ENCODE results near the gene DGKZ.

DGKZ gene

GRCh38 chr11:46408407-46408986, 61.2 kb downstream of the DGKZ start:
- no peak for DNase-seq (ENCODE audit: extremely low read depth, low read depth)
- TF ChIP-seq CTCF (IDR thresholded peaks at IDR 0.05; ENCODE audit: low read depth, low read length, missing control alignments), result no peak

GRCh38 chr11:46410021-46410420, 62.8 kb downstream of the DGKZ start:
- DNase-seq (ENCODE audit: extremely low read depth, low read depth), result no peak
- no peak overlapping the region for H3K4me3 ChIP-seq (replicated peaks; ENCODE audit: low read depth, low read length)
- peak; percentile 39 for TF ChIP-seq CTCF (IDR thresholded peaks at IDR 0.05; ENCODE audit: low read depth, low read length, missing control alignments)

More at GRCh38 chr11:46408407-46408986, 61.2 kb downstream of the DGKZ start:
- no peak overlapping the region for H3K4me3 ChIP-seq (replicated peaks; ENCODE audit: low read depth, low read length)

- TF ChIP-seq CTCF (IDR thresholded peaks at IDR 0.05; ENCODE audit: low read depth, low read length, missing control alignments), result no peak
- DNase-seq (ENCODE audit: extremely low read depth, low read depth), result no peak
- H3K4me3 ChIP-seq (replicated peaks; ENCODE audit: low read depth, low read length), result no peak overlapping the region
Observed at GRCh38 chr11:46413760-46414465, 66.7 kb downstream of the DGKZ start.

GRCh38 chr11:46414466-46414796, 67.2 kb downstream of the DGKZ start:
- H3K4me3 ChIP-seq (replicated peaks; ENCODE audit: low read depth, low read length), result no peak overlapping the region
- no peak for DNase-seq (ENCODE audit: extremely low read depth, low read depth)
- TF ChIP-seq CTCF (IDR thresholded peaks at IDR 0.05; ENCODE audit: low read depth, low read length, missing control alignments), result no peak

- no peak for DNase-seq (ENCODE audit: extremely low read depth, low read depth)
- TF ChIP-seq CTCF (IDR thresholded peaks at IDR 0.05; ENCODE audit: low read depth, low read length, missing control alignments), result no peak
- no peak overlapping the region for H3K4me3 ChIP-seq (replicated peaks; ENCODE audit: low read depth, low read length)
Observed at GRCh38 chr11:46414879-46415278, 67.6 kb downstream of the DGKZ start.

GRCh38 chr11:46417711-46418110, 70.4 kb downstream of the DGKZ start:
- no peak for TF ChIP-seq CTCF (IDR thresholded peaks at IDR 0.05; ENCODE audit: low read depth, low read length, missing control alignments)

More at GRCh38 chr11:46417711-46418110, 70.4 kb downstream of the DGKZ start:
- no peak overlapping the region for H3K4me3 ChIP-seq (replicated peaks; ENCODE audit: low read depth, low read length)
- no peak for DNase-seq (ENCODE audit: extremely low read depth, low read depth)
